ELR (cell line): ENCODE measurements around the gene GLI2.

Experiments used
- DNase-seq: peaks from one replicate; pipeline ENCODE4 v3.0.0-alpha.2; 2015; ENCODE audit warnings: low read depth

Gene GLI2

DNA sequence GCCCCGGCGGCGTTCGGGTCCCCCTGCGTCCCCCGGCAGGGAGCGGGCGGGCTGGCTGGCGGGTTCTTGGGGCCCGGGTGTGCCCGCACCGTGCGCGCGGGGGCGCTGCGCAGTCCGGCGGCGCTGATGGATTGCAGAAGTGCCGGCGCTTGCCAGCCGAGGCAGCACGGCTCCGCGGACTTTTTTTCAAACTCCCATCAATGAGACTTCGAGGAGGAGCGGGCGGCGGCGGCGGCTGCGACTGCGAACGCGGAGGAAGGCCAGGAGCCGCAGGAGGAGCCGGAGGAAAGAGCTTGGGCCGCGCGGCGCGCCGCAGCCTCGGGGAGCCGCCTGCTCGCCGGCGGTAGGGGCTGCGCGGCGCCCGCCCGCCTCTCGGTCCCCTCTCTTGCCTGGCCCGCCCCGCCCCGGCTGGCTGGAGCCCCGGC is at the start of gene GLI2:
Gene GLI2, plus strand, starts transcription at position 123 of the 425 bp plus-strand sequence. CDS start 61,453 bp downstream, outside the sequence.
- DNase-seq = peak; percentile 93

GRCh38 chr2:120685974-120686297 is 49.7 kb upstream of the GLI2 start:
- no peak for DNase-seq

DNA sequence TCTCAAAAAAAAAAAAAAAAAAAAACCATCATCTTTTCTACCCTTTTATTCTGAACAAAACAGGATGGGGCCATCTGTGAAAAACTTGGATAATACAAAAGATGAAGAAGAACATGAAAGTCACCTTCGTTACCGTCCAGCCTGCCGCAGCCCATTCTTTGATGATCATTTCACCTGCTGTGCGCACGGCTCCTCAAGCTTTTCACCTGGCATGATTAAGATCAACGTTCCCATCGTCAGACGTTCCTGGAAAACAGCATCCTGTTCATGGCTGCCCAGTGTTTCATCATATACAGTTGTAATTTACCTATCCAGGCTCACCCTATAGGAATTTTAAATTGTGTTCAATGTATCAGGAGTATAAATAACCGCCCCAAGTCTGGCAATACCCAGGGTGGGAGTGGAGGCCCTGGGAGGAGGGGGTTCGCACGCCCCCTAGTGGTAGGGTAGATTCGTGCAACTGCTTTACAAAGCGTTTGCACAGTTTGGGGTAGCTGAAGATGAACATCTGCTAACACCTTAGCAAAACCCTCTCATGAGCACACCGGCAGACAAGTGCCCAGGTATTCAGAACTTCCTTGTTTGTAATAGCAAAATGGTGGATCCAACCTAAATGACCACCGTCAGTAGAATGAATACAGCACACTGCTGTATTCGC is 49.0 kb upstream of the GLI2 start:
- no peak for DNase-seq

DNA sequence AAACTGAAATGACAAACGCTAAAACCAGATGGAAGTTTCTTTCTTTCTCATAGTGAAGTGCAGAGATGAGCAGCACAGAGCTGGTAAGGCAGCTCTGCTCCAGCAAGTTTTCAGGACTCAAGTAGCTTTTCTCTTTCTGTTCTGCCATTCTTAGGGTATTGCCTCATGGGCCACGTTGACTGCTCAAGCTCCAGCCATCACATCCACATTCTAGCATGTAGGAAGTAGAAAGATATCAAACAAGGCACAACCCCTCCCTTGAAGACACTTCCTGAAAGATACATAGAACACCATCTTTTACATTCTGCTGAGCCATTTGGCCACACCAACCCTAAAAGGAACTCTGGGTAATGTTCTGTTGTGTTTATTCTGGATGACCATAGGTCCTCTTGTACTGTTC is 48.5 kb upstream of the GLI2 start:
- no peak for DNase-seq

GRCh38 chr2:120690521-120690920 is 45.1 kb upstream of the GLI2 start:
- DNase-seq = no peak

GRCh38 chr2:120691410-120691809 is 44.3 kb upstream of the GLI2 start:
- DNase-seq = no peak

DNA sequence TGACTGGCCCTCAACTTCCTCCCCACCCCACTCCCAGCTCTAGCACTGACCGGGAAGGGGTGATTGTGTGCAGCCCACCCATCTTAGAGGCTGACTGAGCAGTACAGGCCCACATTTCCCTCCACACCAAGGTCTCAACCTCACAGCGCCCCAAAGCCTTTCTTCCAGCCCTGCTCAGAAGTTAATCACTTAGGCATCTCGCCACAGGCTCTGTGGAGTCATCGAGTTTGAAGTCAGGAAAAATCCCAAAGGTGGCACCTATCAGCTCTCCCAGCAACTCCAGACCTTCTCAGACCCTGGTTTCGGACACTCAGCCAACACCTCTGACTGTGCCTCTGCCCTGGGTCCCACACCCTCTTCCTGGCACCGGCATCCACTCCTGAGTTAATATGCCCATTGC is 43.0 kb upstream of the GLI2 start:
- peak; percentile 55 for DNase-seq

DNA sequence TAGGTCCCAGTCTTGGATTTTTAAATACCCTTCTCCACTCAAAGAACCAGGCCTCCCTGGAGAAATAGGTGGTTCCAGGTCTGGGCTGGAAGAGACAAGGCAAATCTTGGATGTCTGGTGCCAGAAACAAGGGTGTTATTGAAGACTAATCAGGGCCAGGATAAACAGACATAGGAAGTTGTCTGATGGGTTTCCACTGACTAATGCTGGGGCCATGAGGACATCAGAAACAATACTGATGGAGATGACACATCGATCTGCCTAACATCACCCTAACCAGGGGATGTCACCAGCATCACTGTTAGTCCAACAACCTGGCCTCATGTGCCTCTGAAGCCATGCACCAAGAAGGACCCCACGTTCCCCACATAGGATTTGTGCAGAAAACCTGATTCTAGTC is 42.5 kb upstream of the GLI2 start:
- DNase-seq = peak; percentile 59

DNA sequence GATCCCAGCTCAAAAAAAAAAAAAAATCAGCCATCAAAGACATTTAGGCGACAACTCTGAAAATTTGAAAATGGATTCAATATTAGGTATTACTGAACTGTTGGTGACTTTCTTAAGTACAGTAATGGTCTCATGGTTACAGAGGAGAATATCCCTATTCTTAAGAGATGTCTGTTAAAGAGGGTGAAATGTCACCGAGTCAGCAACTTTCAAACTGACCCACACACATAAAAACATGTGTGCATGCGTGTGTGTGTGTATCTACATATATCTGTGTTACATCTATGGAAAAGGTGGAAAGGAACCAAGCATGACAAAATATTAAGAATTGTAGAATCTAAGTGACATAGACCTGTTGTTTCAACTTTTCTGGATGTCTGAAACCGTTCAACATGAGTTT is 41.6 kb upstream of the GLI2 start:
- DNase-seq = no peak

DNA sequence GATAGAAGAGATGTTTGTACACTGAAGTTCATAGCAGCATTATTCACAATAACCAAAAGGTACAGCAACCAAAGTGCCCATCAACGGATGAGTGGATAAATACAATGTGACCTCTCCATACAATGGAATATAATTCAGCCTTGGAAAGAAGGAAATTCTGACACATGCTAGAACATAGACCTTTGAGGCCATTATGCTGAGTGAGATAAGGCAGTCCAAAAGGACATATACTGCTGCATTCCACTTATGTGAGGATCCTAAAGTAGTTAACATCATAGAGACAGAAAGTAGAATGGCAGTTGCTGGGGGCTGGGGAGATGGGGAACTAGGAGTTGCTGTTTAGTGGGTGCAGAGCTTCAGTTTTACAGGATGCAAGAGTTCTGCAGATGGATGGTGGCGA is 38.2 kb upstream of the GLI2 start:
- DNase-seq = no peak

GRCh38 chr2:120699292-120699691 is 36.4 kb upstream of the GLI2 start:
- no peak for DNase-seq

GRCh38 chr2:120700659-120701058 is 35.0 kb upstream of the GLI2 start:
- DNase-seq = no peak

DNA sequence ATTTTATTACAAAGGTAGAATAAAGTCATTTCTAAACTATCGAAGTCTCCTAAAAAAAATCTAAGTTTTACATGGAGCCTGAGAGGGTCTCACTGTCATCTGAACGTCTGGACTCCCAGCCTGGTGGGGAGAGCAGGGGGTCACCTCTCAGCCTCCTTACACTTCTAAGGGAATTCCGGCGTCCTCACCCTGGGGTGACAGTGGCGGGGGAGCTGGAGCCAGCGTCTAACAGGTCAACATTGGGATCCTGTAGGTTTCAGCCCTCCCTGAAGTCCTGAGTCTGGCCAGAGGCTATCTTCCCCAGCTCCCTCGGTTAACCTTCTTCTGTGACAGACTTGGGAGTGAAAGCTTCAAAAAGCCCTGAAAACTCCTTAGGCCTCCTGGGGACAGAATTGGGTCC is 34.6 kb upstream of the GLI2 start:
- DNase-seq = no peak

DNA sequence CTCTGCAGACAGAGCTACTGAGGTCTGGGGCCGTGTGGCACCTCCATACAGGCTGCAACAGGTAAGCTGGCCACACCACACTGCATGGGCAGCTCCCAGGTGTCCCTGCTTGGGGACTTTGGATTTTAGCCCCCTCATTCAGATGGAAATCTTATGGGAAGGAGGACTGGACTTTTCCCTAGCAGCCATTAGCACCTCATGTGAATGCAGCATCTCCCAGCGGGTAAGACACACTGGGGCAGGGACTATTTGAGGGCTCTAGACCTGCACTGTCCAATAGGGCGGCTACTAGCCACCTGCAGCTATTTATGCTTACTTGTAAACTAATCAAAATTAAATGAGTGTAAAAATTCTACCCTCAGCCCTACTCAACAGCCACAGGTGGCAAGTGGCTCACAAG is 34.2 kb upstream of the GLI2 start:
- no peak for DNase-seq

DNA sequence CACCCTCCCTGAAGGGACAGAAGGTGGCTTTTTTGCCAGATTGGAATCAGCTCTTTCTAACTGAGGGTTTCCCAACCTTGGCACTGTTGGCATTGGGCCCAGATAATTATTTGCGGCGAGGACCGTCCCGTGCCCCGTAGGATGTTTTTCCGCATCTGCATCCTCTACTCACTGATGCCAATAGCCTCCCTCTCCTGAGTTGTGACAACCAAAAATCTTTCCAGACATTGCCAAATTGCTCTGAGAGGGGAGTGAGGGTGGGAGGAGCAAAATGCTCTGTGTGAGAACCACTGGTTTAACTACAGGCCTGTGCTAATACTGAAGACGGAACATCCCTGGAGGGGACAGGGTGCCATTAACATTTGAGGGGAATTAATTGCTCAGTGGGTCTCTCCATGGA is 33.6 kb upstream of the GLI2 start:
- DNase-seq = no peak

- no peak for DNase-seq
These were observed 32.9 kb upstream of the GLI2 start for GRCh38 chr2:120702801-120703200.

GRCh38 chr2:120703330-120703994 is 32.2 kb upstream of the GLI2 start:
- DNase-seq = peak; percentile 97

DNA sequence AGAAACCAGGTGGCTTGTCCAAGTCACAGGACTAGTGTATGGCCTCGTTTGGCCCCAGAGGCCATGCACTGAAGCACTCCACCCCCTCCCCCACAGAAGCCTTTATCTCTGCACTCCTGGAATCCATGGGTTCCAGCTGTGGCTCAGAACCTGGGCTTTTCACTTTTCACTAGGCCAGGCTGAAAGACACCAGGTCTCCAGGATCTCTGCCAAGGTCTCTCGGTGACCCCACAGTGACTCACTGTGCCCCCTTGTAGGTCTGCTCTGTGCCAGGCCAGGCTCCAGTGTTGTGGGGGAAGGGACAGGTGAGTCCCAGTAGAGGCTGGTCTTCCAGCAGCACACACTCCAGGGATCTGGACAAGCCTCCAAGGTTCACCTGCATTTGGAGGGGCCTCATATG is 31.0 kb upstream of the GLI2 start:
- DNase-seq = no peak

DNA sequence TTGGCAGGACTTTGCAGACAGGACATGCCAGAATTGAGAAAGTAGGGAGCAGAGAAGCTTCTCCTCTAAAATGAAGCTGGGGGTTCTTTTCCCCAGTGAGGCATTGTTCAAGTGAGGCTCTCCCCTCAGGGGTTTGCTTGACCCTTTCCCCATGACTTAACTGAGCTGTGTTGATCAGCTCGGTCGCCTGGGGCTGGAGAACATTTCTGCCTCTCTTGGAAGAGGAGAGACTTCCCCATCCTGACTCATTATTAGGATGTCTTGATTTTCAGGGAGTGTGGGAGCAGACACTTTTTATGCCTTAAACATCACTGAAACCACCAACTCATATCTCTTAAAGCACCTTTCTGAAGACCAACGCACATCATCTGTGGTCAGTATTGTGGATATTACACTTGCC is 27.9 kb upstream of the GLI2 start:
- DNase-seq = peak; percentile 55

DNA sequence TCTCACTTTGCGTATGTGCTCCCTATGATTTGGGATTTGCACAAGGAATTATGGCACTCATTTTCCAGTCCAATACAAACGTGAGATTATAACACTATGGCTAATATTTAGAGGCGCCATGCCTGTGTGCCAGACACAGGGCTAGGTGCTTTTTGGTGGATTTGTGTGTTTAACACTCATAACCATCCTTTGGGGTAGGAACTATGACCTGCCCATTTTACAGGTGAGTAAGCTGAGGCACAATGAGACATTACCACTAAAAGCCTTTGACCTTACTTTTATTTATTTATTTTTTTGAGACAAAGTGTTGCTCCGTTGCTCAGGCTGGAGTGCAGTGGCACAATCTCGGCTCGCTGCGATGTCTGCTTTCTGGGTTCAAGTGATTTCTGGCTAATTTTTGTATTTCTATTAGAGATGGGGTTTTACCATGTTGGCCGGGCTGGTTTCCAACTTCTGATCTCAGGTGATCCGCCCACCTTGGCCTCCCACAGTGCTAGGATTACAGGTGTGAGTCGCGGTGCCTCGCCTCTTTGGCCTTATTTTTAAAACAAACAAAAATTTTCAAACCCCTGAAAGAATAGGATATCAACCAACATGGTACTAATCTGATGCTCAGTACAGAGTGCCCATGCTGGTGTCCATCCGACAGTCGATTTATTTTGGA is 26.6 kb upstream of the GLI2 start:
- DNase-seq = no peak

DNA sequence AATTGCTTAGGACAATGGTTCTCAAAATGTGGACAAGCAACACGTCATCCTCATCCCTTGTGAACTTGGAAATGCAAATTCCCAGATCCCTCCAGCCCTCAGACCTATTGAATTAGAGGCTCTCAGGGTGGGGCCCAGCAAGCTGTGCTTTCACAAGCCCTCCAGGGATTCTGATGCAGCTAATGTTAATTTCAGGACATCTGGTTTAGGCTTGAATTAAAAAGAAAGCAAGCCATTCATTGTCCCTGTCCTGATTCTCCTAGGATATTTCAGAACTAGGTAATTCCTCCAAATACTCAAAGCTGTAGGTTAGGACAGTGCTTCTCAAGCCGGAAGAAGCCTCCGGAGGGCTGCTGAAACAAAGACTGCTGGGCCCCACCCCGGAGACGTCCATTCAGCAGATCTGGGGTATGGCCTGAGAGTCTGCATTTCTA is 26.0 kb upstream of the GLI2 start:
- DNase-seq = no peak

- DNase-seq = peak; percentile 86
These were observed 25.4 kb upstream of the GLI2 start for GRCh38 chr2:120710256-120710655.

DNA sequence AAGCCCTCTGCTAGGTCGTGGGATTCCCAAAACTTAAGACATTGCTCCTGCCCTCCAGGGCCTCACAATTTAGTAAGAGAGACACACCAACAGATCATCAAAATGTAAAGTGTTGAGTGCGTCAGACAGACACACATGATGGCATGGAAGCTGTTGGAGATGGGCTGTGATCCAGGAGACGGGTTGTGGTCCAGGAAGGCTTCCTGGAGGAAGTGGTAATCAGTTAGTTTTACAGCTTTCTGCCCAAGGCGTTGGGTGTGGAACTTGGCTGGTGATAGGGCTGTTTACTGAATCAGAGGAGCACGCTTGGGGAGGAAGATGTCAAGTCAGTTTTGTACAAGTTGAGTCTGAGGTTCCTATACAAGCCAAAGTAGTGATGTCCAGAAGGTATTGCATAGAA is 24.0 kb upstream of the GLI2 start:
- no peak for DNase-seq
